Upper lobe of left lung (tissue), 6 donors: ENCODE results near the gene ZNF219. TPM values are rescaled to one million over a fixed set of nuclear protein-coding genes. Genes with fewer than 3 reads are reported as not detected.

Experiments
- ATAC-seq, 2 donors: fragments of 200-7000 bp; cut with Tn5 transposase; one replicate each; pipeline ENCODE4 v1.9.1; 2022; ENCODE audit warnings: mild to moderate bottlenecking in 2 of 2, moderate library complexity in 2 of 2; ENCODE audit not compliant: low FRiP score in 2 of 2
- DNase-seq, 2 donors: peaks; one replicate each; pipeline ENCODE4 v3.0.0-alpha.2; 2019 to 2020
- H3K27ac ChIP-seq, 4 donors: fragments of 200-600 bp; sonication (generic); one replicate each; pipeline ENCODE4 v1.5.1; 2016 to 2019
- H3K27me3 ChIP-seq, 4 donors: fragments of 200-600 bp; sonication (generic); one replicate each; pipeline ENCODE4 v1.5.1; 2017 to 2019
- H3K36me3 ChIP-seq, 4 donors: fragments of 200-600 bp; sonication (generic); one replicate each; pipeline ENCODE4 v1.5.1; 2016 to 2019
- H3K4me1 ChIP-seq, 4 donors: fragments of 200-600 bp; sonication (generic); one replicate each; pipeline ENCODE4 v1.5.1; 2018 to 2019
- H3K4me3 ChIP-seq, 4 donors: fragments of 200-600 bp; sonication (generic); one replicate each; pipeline ENCODE4 v1.5.1; 2017 to 2019; ENCODE audit warnings: mild to moderate bottlenecking in 2 of 4, moderate library complexity in 1 of 4
- H3K9me3 ChIP-seq, 4 donors: fragments of 200-600 bp; sonication (generic); one replicate each; pipeline ENCODE4 v1.5.1; 2018 to 2019
- EP300 ChIP-seq, 4 donors: sonication (generic); formaldehyde crosslinking; IDR thresholded peaks; one replicate each; pipeline ENCODE4 v1.5.1; 2017; ENCODE audit warnings: antibody characterized with exemption in 4 of 4, control low read depth in 2 of 4
- POLR2A ChIP-seq, 4 donors: fragments of 450-650 bp; IDR thresholded peaks; one replicate each; pipeline ENCODE4 v1.5.1; 2016 to 2017; ENCODE audit warnings: antibody characterized with exemption in 4 of 4, mild to moderate bottlenecking in 2 of 4
- POLR2AphosphoS5 ChIP-seq, 2 donors: sonication (generic); formaldehyde crosslinking; IDR thresholded peaks; one replicate each; pipeline ENCODE4 v1.5.1; 2017; ENCODE audit warnings: antibody characterized with exemption in 2 of 2
- WGBS, 2 donors: methylation state at CpG; one replicate each; pipeline ENCODE4 v1.1.5; 2017 to 2018; 5-methylcytosine and 5-hydroxymethylcytosine counted together
- total RNA-seq, 6 donors: library from RNA; depleted of rRNA in 4 of 6; stranded (reverse); fragments of >200 nt in 4 of 6; gene quantifications; one replicate each; pipeline versions ENCODE4 v1.1.0 to v1.2.1, GENCODE V29; 2016 to 2021
- TF ChIP-seq, protein P1 (sequence below), 6 experiments: fragments of 450-650 bp in 4 of 6; fragments of 200-600 bp in 2 of 6; sonication (generic) in 2 of 6; IDR thresholded peaks; one replicate each; pipeline ENCODE4 v1.5.1; 2016 to 2019; ENCODE audit warnings: antibody characterized with exemption in 6 of 6
- donor health status: DM: no; HTN: no; CAD: no; lungs with moderate emphysema.
- donor health status: DM: no; HTN: yes; CAD: no; lungs with severe emphysema.

Gene ZNF219
- total RNA-seq, 6 donors from 2014 or later = 46.1 to 97.5 (median 56.3) TPM

DNA sequence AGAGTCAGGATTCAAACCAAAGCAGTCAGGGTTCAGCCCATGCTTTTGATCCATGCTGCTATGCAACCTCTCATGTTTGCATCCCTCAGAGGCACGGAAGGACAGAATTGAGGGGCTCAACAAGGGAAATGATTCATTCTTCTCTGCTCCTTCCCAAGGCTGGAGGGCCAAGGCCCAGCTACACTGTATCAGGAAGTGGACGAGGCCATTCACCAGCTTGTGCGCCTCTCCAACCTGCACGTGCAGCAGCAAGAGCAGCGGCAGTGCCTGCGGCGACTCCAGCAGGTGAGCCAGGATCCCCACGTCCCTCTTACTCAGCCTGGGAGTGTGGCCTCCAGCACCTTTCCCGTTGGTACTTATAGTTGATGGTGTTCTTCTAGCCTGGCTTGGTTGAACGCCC is 19.7 kb downstream of the ZNF219 start:
- peak in 1 of 2 donors; percentile 35 for DNase-seq
- Histone ChIP-seq H3K4me1 (no peaks in the 10 kb centered on the region), H3K9me3 (no peaks in the 10 kb centered on the region), H3K27ac (no peak overlapping the region), H3K36me3 (peaks cover 5 to 94% (median 62%) of the 10 kb centered on the region in 4 donors), H3K4me3 (no peak overlapping the region), H3K27me3 (no peaks in the 10 kb centered on the region)
- TF ChIP-seq POLR2A (IDR thresholded peaks at IDR 0.05) = no peak
- TF ChIP-seq, protein P1, sequence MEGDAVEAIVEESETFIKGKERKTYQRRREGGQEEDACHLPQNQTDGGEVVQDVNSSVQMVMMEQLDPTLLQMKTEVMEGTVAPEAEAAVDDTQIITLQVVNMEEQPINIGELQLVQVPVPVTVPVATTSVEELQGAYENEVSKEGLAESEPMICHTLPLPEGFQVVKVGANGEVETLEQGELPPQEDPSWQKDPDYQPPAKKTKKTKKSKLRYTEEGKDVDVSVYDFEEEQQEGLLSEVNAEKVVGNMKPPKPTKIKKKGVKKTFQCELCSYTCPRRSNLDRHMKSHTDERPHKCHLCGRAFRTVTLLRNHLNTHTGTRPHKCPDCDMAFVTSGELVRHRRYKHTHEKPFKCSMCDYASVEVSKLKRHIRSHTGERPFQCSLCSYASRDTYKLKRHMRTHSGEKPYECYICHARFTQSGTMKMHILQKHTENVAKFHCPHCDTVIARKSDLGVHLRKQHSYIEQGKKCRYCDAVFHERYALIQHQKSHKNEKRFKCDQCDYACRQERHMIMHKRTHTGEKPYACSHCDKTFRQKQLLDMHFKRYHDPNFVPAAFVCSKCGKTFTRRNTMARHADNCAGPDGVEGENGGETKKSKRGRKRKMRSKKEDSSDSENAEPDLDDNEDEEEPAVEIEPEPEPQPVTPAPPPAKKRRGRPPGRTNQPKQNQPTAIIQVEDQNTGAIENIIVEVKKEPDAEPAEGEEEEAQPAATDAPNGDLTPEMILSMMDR (IDR thresholded peaks at IDR 0.05) = no peak
- no peak for TF ChIP-seq EP300 (IDR thresholded peaks at IDR 0.05)
- no peak for TF ChIP-seq POLR2AphosphoS5 (IDR thresholded peaks at IDR 0.05)
- 88% methylated on average over 10 of the region's 10 CpGs for WGBS, 2 donors
- no peak for ATAC-seq

DNA sequence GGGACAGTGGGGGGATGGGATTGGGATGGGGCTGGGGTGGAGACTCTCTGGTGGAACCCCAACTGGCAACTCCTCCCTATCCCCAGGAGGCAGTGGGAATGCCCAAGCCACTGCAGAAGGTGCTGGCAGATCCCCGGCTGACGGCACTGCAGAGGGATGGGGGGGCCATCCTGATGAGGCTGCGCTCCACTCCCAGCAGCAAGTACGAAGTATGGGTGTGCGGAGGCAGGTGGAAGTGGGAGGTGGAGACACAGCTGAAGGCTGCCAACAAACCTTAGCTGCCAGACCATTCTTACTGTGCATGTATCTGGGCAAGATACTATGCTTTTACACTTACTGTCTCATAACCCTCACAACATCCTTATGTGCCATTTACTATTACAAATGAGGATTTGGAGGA is 20.2 kb downstream of the ZNF219 start:
- Histone ChIP-seq H3K36me3 (peaks cover 5 to 94% (median 60%) of the 10 kb centered on the region in 4 donors), H3K4me1 (no peaks in the 10 kb centered on the region), H3K27me3 (no peaks in the 10 kb centered on the region), H3K9me3 (no peaks in the 10 kb centered on the region), H3K27ac (no peak overlapping the region), H3K4me3 (no peak overlapping the region)
- ATAC-seq (no peak), DNase-seq (peak in 1 of 2 donors; percentile 7)
- TF ChIP-seq EP300 (IDR thresholded peaks at IDR 0.05) (no peak), POLR2A (IDR thresholded peaks at IDR 0.05) (no peak), POLR2AphosphoS5 (IDR thresholded peaks at IDR 0.05) (no peak)
- TF ChIP-seq, protein P1 (IDR thresholded peaks at IDR 0.05) = no peak
- WGBS, 2 donors = 94 to 97% methylated on average over 5 of the region's 5 CpGs

DNA sequence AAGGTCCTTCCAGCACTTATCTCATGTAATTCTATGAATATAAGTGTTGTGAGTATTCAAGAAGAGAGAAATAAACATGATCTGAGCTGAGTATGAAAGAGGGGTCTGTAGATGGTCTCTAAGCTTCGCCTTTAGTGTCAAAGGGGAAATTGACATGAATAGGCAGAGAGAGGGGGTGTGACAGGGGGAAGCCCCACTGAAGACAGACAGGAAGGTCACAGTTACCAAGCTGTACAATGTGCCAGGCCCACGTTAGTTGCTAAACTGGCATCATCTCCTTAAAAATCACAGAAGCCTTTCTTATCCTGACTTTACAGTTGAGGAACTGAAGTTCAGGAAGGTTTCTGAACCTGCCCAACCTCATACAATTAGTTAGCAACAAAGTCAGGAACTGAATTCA is 20.8 kb downstream of the ZNF219 start:
- H3K4me1 ChIP-seq = peaks cover 0 to 4% (median 3%) of the 10 kb centered on the region in 4 donors
- no peak overlapping the region for H3K27ac ChIP-seq
- TF ChIP-seq EP300 (IDR thresholded peaks at IDR 0.05) (no peak), POLR2A (IDR thresholded peaks at IDR 0.05) (no peak)
- no peak overlapping the region for H3K4me3 ChIP-seq
- H3K9me3 ChIP-seq = no peaks in the 10 kb centered on the region
- DNase-seq = no peak
- H3K27me3 ChIP-seq = no peaks in the 10 kb centered on the region
- peaks cover 5 to 93% (median 55%) of the 10 kb centered on the region in 4 donors for H3K36me3 ChIP-seq
- WGBS, 2 donors = 63 to 80% methylated on average over 2 of the region's 2 CpGs
- ATAC-seq = no peak

DNA sequence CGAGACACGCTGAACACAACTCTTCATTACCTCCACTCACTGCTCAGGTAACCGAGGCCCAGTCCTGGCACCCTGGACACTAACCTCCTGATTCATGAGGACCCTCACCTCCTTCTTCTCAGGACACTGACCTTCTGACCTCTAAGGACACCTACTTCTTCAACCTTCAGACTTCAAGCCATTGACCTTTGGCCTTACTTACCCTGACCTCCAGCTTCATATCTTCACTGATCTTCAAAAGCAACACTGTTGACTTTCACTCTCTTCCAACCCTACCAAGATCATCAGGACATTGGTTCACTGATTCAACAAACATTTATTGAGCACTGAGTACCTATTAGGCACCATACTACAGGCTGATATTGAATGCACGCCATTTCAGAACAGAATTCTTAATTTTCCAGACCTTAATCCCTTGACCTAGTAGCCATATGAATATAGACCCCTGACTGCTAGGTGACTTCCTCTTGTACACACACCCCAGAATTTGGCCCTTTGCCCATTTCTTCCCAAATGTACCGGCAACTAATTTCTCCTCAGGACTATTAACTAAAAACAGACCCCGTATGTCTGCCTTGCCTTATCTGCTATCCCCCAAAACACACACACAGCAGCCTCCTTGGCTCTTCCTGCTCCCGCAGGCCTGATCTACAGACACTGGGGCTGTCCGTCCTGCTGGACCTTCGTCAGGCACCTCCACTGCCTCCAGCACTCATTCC is 22.6 kb downstream of the ZNF219 start:
- 90 to 91% methylated on average over 9 of the region's 9 CpGs for WGBS, 2 donors
- no peak for TF ChIP-seq EP300 (IDR thresholded peaks at IDR 0.05)
- no peak for TF ChIP-seq POLR2AphosphoS5 (IDR thresholded peaks at IDR 0.05)
- no peak for TF ChIP-seq POLR2A (IDR thresholded peaks at IDR 0.05)
- TF ChIP-seq, protein P1 (IDR thresholded peaks at IDR 0.05) = no peak
- no peaks in the 10 kb centered on the region for H3K9me3 ChIP-seq
- H3K27ac ChIP-seq = no peak overlapping the region
- ATAC-seq (no peak), DNase-seq (no peak)
- no peak overlapping the region for H3K4me3 ChIP-seq
- peaks cover 12 to 22% (median 20%) of the 10 kb centered on the region in 4 donors for H3K4me1 ChIP-seq
- no peaks in the 10 kb centered on the region for H3K27me3 ChIP-seq
- peaks cover 0 to 75% (median 41%) of the 10 kb centered on the region in 4 donors for H3K36me3 ChIP-seq

DNA sequence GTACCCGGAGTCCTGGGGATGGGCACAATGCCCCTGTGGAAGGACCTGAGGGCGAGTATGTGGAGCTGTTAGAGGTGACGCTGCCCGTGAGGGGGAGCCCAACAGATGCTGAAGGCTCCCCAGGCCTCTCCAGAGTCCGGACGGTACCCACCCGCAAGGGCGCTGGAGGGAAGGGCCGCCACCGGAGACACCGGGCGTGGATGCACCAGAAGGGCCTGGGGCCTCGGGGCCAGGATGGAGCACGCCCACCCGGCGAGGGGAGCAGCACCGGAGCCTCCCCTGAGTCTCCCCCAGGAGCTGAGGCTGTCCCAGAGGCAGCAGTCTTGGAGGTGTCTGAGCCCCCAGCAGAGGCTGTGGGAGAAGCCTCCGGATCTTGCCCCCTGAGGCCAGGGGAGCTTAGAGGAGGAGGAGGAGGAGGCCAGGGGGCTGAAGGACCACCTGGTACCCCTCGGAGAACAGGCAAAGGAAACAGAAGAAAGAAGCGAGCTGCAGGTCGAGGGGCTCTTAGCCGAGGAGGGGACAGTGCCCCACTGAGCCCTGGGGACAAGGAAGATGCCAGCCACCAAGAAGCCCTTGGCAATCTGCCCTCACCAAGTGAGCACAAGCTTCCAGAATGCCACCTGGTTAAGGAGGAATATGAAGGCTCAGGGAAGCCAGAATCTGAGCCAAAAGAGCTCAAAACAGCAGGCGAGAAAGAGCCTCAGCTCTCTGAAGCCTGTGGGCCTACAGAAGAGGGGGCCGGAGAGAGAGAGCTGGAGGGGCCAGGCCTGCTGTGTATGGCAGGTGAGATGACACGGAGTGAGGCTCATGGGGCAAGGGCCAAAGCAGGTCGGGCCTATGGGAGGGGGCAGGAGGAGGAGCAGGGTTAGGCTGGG is 23.8 kb downstream of the ZNF219 start:
- no peak overlapping the region for H3K4me3 ChIP-seq
- H3K36me3 ChIP-seq = peaks cover 0 to 63% (median 36%) of the 10 kb centered on the region in 4 donors
- WGBS, 2 donors = 90 to 91% methylated on average over 8 to 24 of the region's 26 CpGs
- DNase-seq (peak in 1 of 2 donors; percentile 76), ATAC-seq (no peak)
- H3K9me3 ChIP-seq = no peaks in the 10 kb centered on the region
- peaks cover 19 to 32% (median 27%) of the 10 kb centered on the region in 4 donors for H3K4me1 ChIP-seq
- TF ChIP-seq, protein P1 (IDR thresholded peaks at IDR 0.05) = no peak
- TF ChIP-seq POLR2A (IDR thresholded peaks at IDR 0.05) (no peak), POLR2AphosphoS5 (IDR thresholded peaks at IDR 0.05) (no peak), EP300 (IDR thresholded peaks at IDR 0.05) (no peak)
- H3K27ac ChIP-seq = no peak overlapping the region
- H3K27me3 ChIP-seq = no peaks in the 10 kb centered on the region
